HCT116 (cell line): ENCODE measurements around the gene HHAT. TPM values are rescaled to one million over a fixed set of nuclear protein-coding genes. Genes with fewer than 3 reads are reported as not detected.

Experiments used
- ATAC-seq: fragments of 200-7000 bp; cut with Tn5 transposase; 2 replicates; pipeline ENCODE4 v1.9.1; 2020; ENCODE audit warnings: mild to moderate bottlenecking, moderate library complexity
- BruUV-seq: library from RNA; stranded (reverse); fragments of 400-500 nt; replicated peaks from 2 replicates; lab custom pipeline; 2021; lab: Mats Ljungman, UMichigan
- CTCF ChIA-PET: fragments of 300-600 bp; sonication (Branson Sonifier 250); formaldehyde crosslinking; loops from one replicate; lab custom pipeline; 2021; ENCODE audit warnings: antibody characterized with exemption; lab: Charles Lee
- POLR2A ChIA-PET: fragments of 300-600, 350-600 bp; sonication (Branson Sonifier 250); formaldehyde crosslinking; loops from one replicate; lab custom pipeline; 2021; ENCODE audit warnings: antibody characterized with exemption; lab: Charles Lee
- RAD21 ChIA-PET, 2 experiments: fragments of 300-600 bp; sonication (Branson Sonifier 250); formaldehyde crosslinking; loops; one replicate each; lab custom pipeline; 2023; ENCODE audit warnings: low total read pairs in 2 of 2; ENCODE audit not compliant: uncharacterized antibody in 2 of 2, unreplicated experiment in 2 of 2, low non-redundant PET in 1 of 2; lab: Charles Lee
- DNase-seq: peaks from one replicate; pipeline ENCODE4 v3.0.0-alpha.2; 2010; ENCODE audit warnings: low read depth, low spot score
- H2AFZ ChIP-seq: fragments of 200-600 bp; shearing (Covaris generic), sonication (generic); 2 replicates; pipeline ENCODE4 v1.6.1; 2017; ENCODE audit warnings: low read depth, mixed run types, mixed read lengths, antibody characterized with exemption, low read length; ENCODE audit not compliant: poor library complexity, severe bottlenecking
- H3K27ac ChIP-seq: 2 replicates; pipeline ENCODE4 v1.5.1; 2012; ENCODE audit warnings: low read depth, low read length
- H3K27me3 ChIP-seq: fragments of 200-600 bp; sonication (generic); 2 replicates; pipeline ENCODE4 v1.6.1; 2016; ENCODE audit warnings: mixed run types, low read length, mixed read lengths; ENCODE audit not compliant: insufficient read depth
- H3K36me3 ChIP-seq, 2 experiments: fragments of 200-500 bp in 1 of 2; fragments of 200-600 bp in 1 of 2; sonication (Bioruptor generic) in 1 of 2; sonication (generic) in 1 of 2; 2 replicates each; pipeline versions ENCODE4 v1.5.1 to v1.6.1; 2014 to 2016; ENCODE audit warnings: low read length in 2 of 2, inconsistent platforms in 1 of 2, mixed read lengths in 1 of 2, mixed run types in 1 of 2; ENCODE audit not compliant: insufficient read depth in 2 of 2, control insufficient read depth in 1 of 2
- H3K4me1 ChIP-seq, 2 experiments: fragments of 200-600 bp in 1 of 2; sonication (generic) in 1 of 2; 2 replicates each; pipeline versions ENCODE4 v1.5.1 to v1.6.1; 2012 to 2017; ENCODE audit warnings: low read length in 2 of 2, inconsistent platforms in 1 of 2, mild to moderate bottlenecking in 1 of 2, mixed read lengths in 1 of 2, mixed run types in 1 of 2, moderate library complexity in 1 of 2; ENCODE audit not compliant: insufficient read depth in 2 of 2, control insufficient read depth in 1 of 2
- H3K4me2 ChIP-seq: fragments of 200-600 bp; sonication (generic); 2 replicates; pipeline ENCODE4 v1.6.1; 2017; ENCODE audit warnings: mixed run types, low read length, mixed read lengths
- H3K4me3 ChIP-seq, 2 experiments: fragments of 200-600 bp in 1 of 2; sonication (generic) in 1 of 2; replicated peaks in 1 of 2; 2 replicates each; pipeline ENCODE4 v1.5.1; 2011 to 2016; ENCODE audit warnings: low read length in 2 of 2, control low read depth in 1 of 2, low read depth in 1 of 2, mild to moderate bottlenecking in 1 of 2, mixed read lengths in 1 of 2, mixed run types in 1 of 2
- H3K79me2 ChIP-seq: fragments of 200-600 bp; sonication (generic); 2 replicates; pipeline ENCODE4 v1.6.1; 2017; ENCODE audit warnings: mild to moderate bottlenecking, mixed run types, low read length, moderate library complexity, mixed read lengths; ENCODE audit not compliant: insufficient read depth
- H3K9ac ChIP-seq: fragments of 200-600 bp; sonication (generic); 2 replicates; pipeline ENCODE4 v1.6.1; 2016; ENCODE audit warnings: low read length, mixed read lengths
- H3K9me2 ChIP-seq: fragments of 200-600 bp; sonication (generic), shearing (Covaris generic); 2 replicates; pipeline ENCODE4 v1.6.1; 2017; ENCODE audit warnings: mixed run types, mild to moderate bottlenecking, moderate library complexity; ENCODE audit not compliant: insufficient read depth
- H3K9me3 ChIP-seq, 2 experiments: fragments of 200-500 bp in 1 of 2; fragments of 200-600 bp in 1 of 2; sonication (Bioruptor generic) in 1 of 2; sonication (generic) in 1 of 2; 2 replicates each; pipeline ENCODE4 v1.6.1; 2014 to 2017; ENCODE audit warnings: low read length in 2 of 2, mixed read lengths in 2 of 2, inconsistent platforms in 1 of 2, low read depth in 1 of 2, mild to moderate bottlenecking in 1 of 2, mixed run types in 1 of 2, moderate library complexity in 1 of 2; ENCODE audit not compliant: control insufficient read depth in 1 of 2, insufficient read depth in 1 of 2
- H4K20me1 ChIP-seq: fragments of 200-600 bp; sonication (generic), shearing (Covaris generic); 2 replicates; pipeline ENCODE4 v1.6.1; 2017; ENCODE audit warnings: mixed run types, mild to moderate bottlenecking, moderate library complexity; ENCODE audit not compliant: insufficient read depth
- CBX3 ChIP-seq: IDR thresholded peaks from 2 replicates; pipeline ENCODE4 v1.6.1; 2012; ENCODE audit warnings: low read depth
- JUND ChIP-seq: IDR thresholded peaks from 2 replicates; pipeline ENCODE4 v1.6.1; 2012
- POLR2A ChIP-seq: IDR thresholded peaks from 2 replicates; pipeline ENCODE4 v1.7.0; 2011; ENCODE audit warnings: borderline replicate concordance; ENCODE audit not compliant: insufficient read depth, insufficient read length; ENCODE audit errors: extremely low read depth
- POLR2AphosphoS5 ChIP-seq: IDR thresholded peaks from 2 replicates; pipeline ENCODE4 v1.6.1; 2011; ENCODE audit warnings: mild to moderate bottlenecking, low read depth, low read length, moderate library complexity
- SIN3A ChIP-seq: IDR thresholded peaks from 2 replicates; pipeline ENCODE4 v1.6.1; 2012; ENCODE audit warnings: low read depth
- TCF7L2 ChIP-seq: IDR thresholded peaks from 2 replicates; pipeline ENCODE4 v1.7.0; 2011; ENCODE audit warnings: borderline replicate concordance, inconsistent platforms; ENCODE audit not compliant: insufficient read depth, insufficient read length; ENCODE audit errors: extremely low read depth
- YY1 ChIP-seq: IDR thresholded peaks from 2 replicates; pipeline ENCODE4 v1.6.1; 2011; ENCODE audit warnings: low read length, low read depth, moderate library complexity, mild to moderate bottlenecking; ENCODE audit not compliant: insufficient replicate concordance; ENCODE audit errors: extremely low read depth
- intact Hi-C: fragments of 100-400 bp; cut with micrococcal nuclease; formaldehyde crosslinking; loops from 2 replicates; pipeline ENCODE4 v1.10.0; 2022
- total RNA-seq: library from RNA; stranded (reverse); gene quantifications from one replicate; pipeline ENCODE4 v1.2.1, GENCODE V29; 2021; ENCODE audit not compliant: unreplicated experiment
- TF ChIP-seq, protein P1 (sequence below): IDR thresholded peaks from 2 replicates; pipeline ENCODE4 v1.6.1; 2012
- TF ChIP-seq, protein P2 (sequence below): IDR thresholded peaks from 2 replicates; pipeline ENCODE4 v1.6.1; 2012
- TF ChIP-seq, protein P3 (sequence below): IDR thresholded peaks from 2 replicates; pipeline ENCODE4 v1.6.1; 2011; ENCODE audit warnings: mild to moderate bottlenecking, low read length, moderate library complexity; ENCODE audit not compliant: insufficient replicate concordance; ENCODE audit errors: extremely low read depth

HHAT gene
- total RNA-seq, 1 experiment from 2014 or later = 2.7 TPM

DNA sequence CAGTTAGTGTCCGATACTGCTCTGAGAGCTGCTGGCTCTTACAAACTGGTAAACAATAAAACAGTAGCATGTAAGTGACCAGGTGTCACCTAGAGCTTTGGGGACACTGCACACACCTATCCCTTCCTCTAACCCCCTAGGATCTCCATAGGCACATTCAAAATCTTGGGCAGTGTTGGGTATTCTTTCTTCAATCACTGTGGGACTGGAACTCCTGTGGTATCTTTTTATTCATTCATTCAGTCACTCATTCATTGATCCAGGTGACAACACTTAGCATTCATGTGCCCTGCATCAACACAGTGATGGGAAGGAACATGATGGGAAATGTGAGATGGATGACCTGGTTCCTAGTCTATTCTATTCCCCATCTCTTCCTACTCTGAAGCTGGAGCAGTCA lies 73.9 kb downstream of the HHAT start:
- Histone ChIP-seq H3K9me3 (no peaks in the 10 kb centered on the region), H3K4me2 (no peak overlapping the region), H3K36me3 (no peaks in the 10 kb centered on the region), H3K27ac (no peak overlapping the region), H2AFZ (no peak overlapping the region), H3K9ac (no peak overlapping the region), H3K27me3 (no peaks in the 10 kb centered on the region), H3K9me2 (no peaks in the 10 kb centered on the region), H3K4me1 (no peaks in the 10 kb centered on the region), H4K20me1 (no peaks in the 10 kb centered on the region), H3K4me3 (no peak overlapping the region), H3K79me2 (no peaks in the 10 kb centered on the region)
- ChIA-PET POLR2A (interaction anchor here (2.3 kb wide), 1 partner anchor 29 kb away, joined by 12 read pairs; no protein-coding TSS in a partner anchor), RAD21 (no interaction called here), CTCF (interaction anchor here (1.6 kb wide), 1 partner anchor 1249 kb away, joined by 3 read pairs; no protein-coding TSS in a partner anchor)
- TF ChIP-seq JUND (no peak), POLR2A (no peak), POLR2AphosphoS5 (no peak), YY1 (no peak), SIN3A (no peak), TCF7L2 (no peak), CBX3 (no peak)
- TF ChIP-seq, protein P1, sequence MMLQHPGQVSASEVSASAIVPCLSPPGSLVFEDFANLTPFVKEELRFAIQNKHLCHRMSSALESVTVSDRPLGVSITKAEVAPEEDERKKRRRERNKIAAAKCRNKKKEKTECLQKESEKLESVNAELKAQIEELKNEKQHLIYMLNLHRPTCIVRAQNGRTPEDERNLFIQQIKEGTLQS = no peak
- TF ChIP-seq, protein P2, sequence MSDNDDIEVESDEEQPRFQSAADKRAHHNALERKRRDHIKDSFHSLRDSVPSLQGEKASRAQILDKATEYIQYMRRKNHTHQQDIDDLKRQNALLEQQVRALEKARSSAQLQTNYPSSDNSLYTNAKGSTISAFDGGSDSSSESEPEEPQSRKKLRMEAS = no peak
- TF ChIP-seq, protein P3, sequence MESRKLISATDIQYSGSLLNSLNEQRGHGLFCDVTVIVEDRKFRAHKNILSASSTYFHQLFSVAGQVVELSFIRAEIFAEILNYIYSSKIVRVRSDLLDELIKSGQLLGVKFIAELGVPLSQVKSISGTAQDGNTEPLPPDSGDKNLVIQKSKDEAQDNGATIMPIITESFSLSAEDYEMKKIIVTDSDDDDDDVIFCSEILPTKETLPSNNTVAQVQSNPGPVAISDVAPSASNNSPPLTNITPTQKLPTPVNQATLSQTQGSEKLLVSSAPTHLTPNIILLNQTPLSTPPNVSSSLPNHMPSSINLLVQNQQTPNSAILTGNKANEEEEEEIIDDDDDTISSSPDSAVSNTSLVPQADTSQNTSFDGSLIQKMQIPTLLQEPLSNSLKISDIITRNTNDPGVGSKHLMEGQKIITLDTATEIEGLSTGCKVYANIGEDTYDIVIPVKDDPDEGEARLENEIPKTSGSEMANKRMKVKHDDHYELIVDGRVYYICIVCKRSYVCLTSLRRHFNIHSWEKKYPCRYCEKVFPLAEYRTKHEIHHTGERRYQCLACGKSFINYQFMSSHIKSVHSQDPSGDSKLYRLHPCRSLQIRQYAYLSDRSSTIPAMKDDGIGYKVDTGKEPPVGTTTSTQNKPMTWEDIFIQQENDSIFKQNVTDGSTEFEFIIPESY = no peak
- ATAC-seq (no peak), DNase-seq (no peak)
- no TSS peak for BruUV-seq
- intact Hi-C loops = no loop called here
